Thymus (tissue), 14 donors: ENCODE data around the gene PRPF38A. TPM values are rescaled to one million over a fixed set of nuclear protein-coding genes. Genes with fewer than 3 reads are reported as not detected.

Source experiments
- DNase-seq, 9 donors: peaks; one replicate each; pipeline ENCODE4 v3.0.0-alpha.2; 2013; ENCODE audit warnings: low spot score in 9 of 9, low read depth in 6 of 9, missing footprints in 1 of 9
- H3K27ac ChIP-seq, 2 donors: one replicate each; pipeline ENCODE4 v1.5.1; 2013; ENCODE audit warnings: control low read depth in 1 of 2, low read depth in 1 of 2, low read length in 1 of 2, mild to moderate bottlenecking in 1 of 2, moderate library complexity in 1 of 2
- H3K27me3 ChIP-seq, 2 donors: one replicate each; pipeline ENCODE4 v1.5.1; 2013; ENCODE audit warnings: low read length in 1 of 2; ENCODE audit not compliant: control insufficient read depth in 2 of 2, insufficient read depth in 1 of 2
- H3K36me3 ChIP-seq, 2 donors: one replicate each; pipeline ENCODE4 v1.5.1; 2013; ENCODE audit warnings: low read length in 1 of 2, mild to moderate bottlenecking in 1 of 2, moderate library complexity in 1 of 2; ENCODE audit not compliant: control insufficient read depth in 2 of 2, insufficient read depth in 2 of 2
- H3K4me1 ChIP-seq, 2 donors: one replicate each; pipeline ENCODE4 v1.5.1; 2013; ENCODE audit warnings: low read length in 2 of 2; ENCODE audit not compliant: control insufficient read depth in 2 of 2, insufficient read depth in 2 of 2
- H3K4me3 ChIP-seq, 2 donors: one replicate each; pipeline ENCODE4 v1.5.1; 2013; ENCODE audit warnings: low read length in 2 of 2, control low read depth in 1 of 2, mild to moderate bottlenecking in 1 of 2
- H3K9me3 ChIP-seq, 2 donors: one replicate each; pipeline ENCODE4 v1.5.1; 2013; ENCODE audit warnings: low read length in 1 of 2, mild to moderate bottlenecking in 1 of 2; ENCODE audit not compliant: control insufficient read depth in 2 of 2, insufficient read depth in 1 of 2
- WGBS: extraction: QIAGEN DNeasy Blood & Tissue Kit; methylation state at CpG from one replicate; pipeline ENCODE4 v1.1.7; 2013; 5-methylcytosine and 5-hydroxymethylcytosine counted together
- long read RNA-seq, 10 donors: transcript quantifications; one replicate each; lab custom pipeline, GENCODE V29; 2026
- polyA plus RNA-seq: library from polyadenylated mRNA; stranded (reverse); fragments of 200-250 nt; gene quantifications from one replicate; pipeline ENCODE4 v1.2.3, GENCODE V29; 2013
- total RNA-seq: library from RNA; stranded (reverse); fragments of 120-200 nt; gene quantifications from one replicate; pipeline ENCODE4 v1.2.4, GENCODE V29; 2013
- donor health status: healthy.

The PRPF38A gene, protein sequence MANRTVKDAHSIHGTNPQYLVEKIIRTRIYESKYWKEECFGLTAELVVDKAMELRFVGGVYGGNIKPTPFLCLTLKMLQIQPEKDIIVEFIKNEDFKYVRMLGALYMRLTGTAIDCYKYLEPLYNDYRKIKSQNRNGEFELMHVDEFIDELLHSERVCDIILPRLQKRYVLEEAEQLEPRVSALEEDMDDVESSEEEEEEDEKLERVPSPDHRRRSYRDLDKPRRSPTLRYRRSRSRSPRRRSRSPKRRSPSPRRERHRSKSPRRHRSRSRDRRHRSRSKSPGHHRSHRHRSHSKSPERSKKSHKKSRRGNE
- total RNA-seq (39.4 TPM), polyA plus RNA-seq (25.4 TPM)
- long read RNA-seq, donor 1, full-length matches to known transcripts = 3 of 3 reads
- long read RNA-seq, donor 1, partial matches to known transcripts = 0 of 3 reads
- long read RNA-seq, donor 1, other reads (novel, unspliced or antisense) = 0 of 3 reads
- long read RNA-seq, donor 2, full-length matches to known transcripts = 32 of 268 reads
- long read RNA-seq, donor 2, partial matches to known transcripts = 203 of 268 reads
- long read RNA-seq, donor 2, other reads (novel, unspliced or antisense) = 33 of 268 reads
- long read RNA-seq, donor 3, full-length matches to known transcripts = 28 of 64 reads
- long read RNA-seq, donor 3, partial matches to known transcripts = 36 of 64 reads
- long read RNA-seq, donor 3, other reads (novel, unspliced or antisense) = 0 of 64 reads
- long read RNA-seq, donor 4, full-length matches to known transcripts = 12 of 17 reads
- long read RNA-seq, donor 4, partial matches to known transcripts = 5 of 17 reads
- long read RNA-seq, donor 4, other reads (novel, unspliced or antisense) = 0 of 17 reads
- long read RNA-seq, donor 5, full-length matches to known transcripts = 34 of 40 reads
- long read RNA-seq, donor 5, partial matches to known transcripts = 6 of 40 reads
- long read RNA-seq, donor 5, other reads (novel, unspliced or antisense) = 0 of 40 reads
- long read RNA-seq, donor 6, full-length matches to known transcripts = 20 of 36 reads
- long read RNA-seq, donor 6, partial matches to known transcripts = 16 of 36 reads
- long read RNA-seq, donor 6, other reads (novel, unspliced or antisense) = 0 of 36 reads
- long read RNA-seq, donor 7, full-length matches to known transcripts = 17 of 35 reads
- long read RNA-seq, donor 7, partial matches to known transcripts = 12 of 35 reads
- long read RNA-seq, donor 7, other reads (novel, unspliced or antisense) = 6 of 35 reads
- long read RNA-seq, donor 8, full-length matches to known transcripts = 8 of 13 reads
- long read RNA-seq, donor 8, partial matches to known transcripts = 5 of 13 reads
- long read RNA-seq, donor 8, other reads (novel, unspliced or antisense) = 0 of 13 reads
- long read RNA-seq, donor 9, full-length matches to known transcripts = 22 of 22 reads
- long read RNA-seq, donor 9, partial matches to known transcripts = 0 of 22 reads
- long read RNA-seq, donor 9, other reads (novel, unspliced or antisense) = 0 of 22 reads
- long read RNA-seq, donor 10, full-length matches to known transcripts = 21 of 26 reads
- long read RNA-seq, donor 10, partial matches to known transcripts = 0 of 26 reads
- long read RNA-seq, donor 10, other reads (novel, unspliced or antisense) = 5 of 26 reads

DNA sequence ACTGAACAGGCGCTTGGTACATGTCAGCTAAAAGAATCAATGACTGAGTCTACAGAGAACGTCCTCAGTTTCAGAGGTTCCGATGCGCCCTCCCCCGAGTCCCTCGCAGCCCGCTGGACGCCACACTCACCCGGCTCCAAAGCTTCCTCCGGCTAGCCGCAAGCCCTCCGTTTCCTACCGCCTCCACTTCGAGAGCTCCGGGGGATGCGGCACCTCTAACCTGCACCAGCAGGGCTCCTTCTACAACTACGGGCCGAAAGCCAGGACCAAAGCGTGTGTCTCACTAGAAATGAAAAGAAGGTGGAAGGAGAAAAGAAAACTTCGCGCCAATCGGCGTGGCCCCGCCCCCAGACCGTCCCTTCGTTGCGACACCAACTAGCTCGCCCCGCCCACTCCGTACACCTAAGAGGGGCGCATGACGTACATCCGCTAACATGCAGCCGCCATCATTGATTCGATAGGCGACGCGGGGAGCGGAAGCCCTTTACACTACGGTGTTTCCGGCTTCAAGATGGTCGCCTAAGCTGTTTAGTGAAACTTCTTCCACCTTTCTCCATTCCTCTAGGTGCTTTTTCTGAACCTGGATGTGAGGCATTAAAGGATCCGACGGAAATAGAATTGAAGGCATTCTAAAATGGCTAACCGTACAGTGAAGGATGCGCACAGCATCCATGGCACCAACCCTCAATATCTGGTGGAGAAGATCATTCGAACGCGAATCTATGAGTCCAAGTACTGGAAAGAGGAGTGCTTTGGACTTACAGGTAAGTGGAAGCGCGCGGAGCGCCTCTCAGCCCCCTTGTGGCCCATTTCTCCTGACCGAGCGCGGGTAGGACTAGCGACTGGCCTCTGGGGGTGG is at the start of gene PRPF38A, which contains the start of gene ORC1:
TSS of gene PRPF38A (plus strand) at position 487 of the 859 bp plus-strand sequence. CDS start at position 635, 148 bp downstream.
TSS of gene ORC1 (minus strand) at position 308 of the 859 bp plus-strand sequence. CDS start 2,200 bp downstream, outside the sequence.
- H3K4me3 ChIP-seq = peak within 1 kb of the TSS; percentile 75 to 81
- H3K36me3 ChIP-seq = peaks cover 16 to 52% of the 10 kb centered on the region in 2 donors
- peak; percentile 91 to 99 (median 97) for DNase-seq
- H3K9me3 ChIP-seq = no peaks in the 10 kb centered on the region
- H3K27me3 ChIP-seq = no peaks in the 10 kb centered on the region
- under 1% methylated on average over 57 of the region's 57 CpGs for WGBS
- H3K4me1 ChIP-seq = peaks cover 9 to 17% of the 10 kb centered on the region in 2 donors
- peak within 1 kb of the TSS; percentile 96 for H3K27ac ChIP-seq

DNA sequence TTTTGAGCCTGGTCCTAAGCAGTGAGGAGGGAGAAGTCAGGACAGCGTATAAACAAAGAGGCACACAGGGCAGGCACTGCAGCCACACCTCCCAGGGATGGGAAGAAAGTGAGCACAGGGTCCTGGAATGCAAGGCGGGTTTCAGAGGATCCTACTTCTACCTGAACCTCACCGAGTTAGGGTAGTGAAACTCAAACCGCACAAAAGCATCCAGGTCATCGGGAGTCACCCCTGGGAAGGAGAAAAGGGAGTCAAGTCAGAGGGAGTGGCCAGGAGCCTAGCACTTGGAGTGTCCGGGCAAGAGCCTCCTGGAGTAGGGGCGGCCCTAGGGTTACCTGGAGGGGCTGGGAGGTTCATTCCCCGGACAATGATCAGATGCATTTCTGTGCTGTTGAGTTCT is 49.0 kb upstream of the PRPF38A start:
- DNase-seq = no peak
- Histone ChIP-seq H3K36me3 (peaks cover 88 to 92% of the 10 kb centered on the region in 2 donors), H3K4me1 (no peaks in the 10 kb centered on the region), H3K4me3 (no peak overlapping the region), H3K9me3 (no peaks in the 10 kb centered on the region), H3K27ac (no peak overlapping the region), H3K27me3 (no peaks in the 10 kb centered on the region)
- 99% methylated on average over 8 of the region's 8 CpGs for WGBS

DNA sequence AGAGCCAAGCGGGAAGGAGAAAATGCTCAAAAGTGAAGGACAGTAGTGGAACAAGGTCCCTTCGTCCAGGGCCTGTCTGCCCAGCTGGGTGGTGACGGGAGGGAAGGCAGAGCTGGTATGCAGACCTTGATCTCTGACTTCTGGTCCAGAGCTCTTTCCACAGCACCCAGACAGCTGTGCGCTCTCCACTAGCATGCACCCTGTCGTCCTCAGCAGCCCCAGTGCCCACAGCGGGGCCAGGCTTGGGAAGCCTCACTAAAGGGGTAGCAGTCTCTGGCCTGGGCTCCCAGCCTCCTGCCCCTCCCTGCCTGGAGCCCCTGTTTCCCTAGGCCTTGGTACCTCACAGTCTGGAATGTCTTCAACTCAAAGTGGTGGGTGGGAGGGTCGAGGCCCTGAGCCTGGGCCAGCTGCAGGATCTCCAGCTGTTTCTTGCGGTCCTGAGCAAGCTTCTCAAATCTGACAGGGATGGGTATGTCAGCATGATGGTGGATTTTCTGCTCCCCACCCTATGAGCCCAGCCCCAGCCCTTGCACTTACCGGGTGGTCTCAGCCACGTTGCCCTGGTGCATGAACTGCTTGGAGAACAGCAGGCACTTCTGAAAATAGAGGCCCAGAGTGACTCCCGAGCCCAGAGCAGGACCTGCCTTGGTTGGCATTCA is 48.4 kb upstream of the PRPF38A start:
- WGBS = 98% methylated on average over 11 of the region's 11 CpGs
- H3K4me3 ChIP-seq = no peak overlapping the region
- H3K4me1 ChIP-seq = no peaks in the 10 kb centered on the region
- H3K27me3 ChIP-seq = no peaks in the 10 kb centered on the region
- peaks cover 89 to 95% of the 10 kb centered on the region in 2 donors for H3K36me3 ChIP-seq
- no peak for DNase-seq
- H3K27ac ChIP-seq = no peak overlapping the region
- no peaks in the 10 kb centered on the region for H3K9me3 ChIP-seq

DNA sequence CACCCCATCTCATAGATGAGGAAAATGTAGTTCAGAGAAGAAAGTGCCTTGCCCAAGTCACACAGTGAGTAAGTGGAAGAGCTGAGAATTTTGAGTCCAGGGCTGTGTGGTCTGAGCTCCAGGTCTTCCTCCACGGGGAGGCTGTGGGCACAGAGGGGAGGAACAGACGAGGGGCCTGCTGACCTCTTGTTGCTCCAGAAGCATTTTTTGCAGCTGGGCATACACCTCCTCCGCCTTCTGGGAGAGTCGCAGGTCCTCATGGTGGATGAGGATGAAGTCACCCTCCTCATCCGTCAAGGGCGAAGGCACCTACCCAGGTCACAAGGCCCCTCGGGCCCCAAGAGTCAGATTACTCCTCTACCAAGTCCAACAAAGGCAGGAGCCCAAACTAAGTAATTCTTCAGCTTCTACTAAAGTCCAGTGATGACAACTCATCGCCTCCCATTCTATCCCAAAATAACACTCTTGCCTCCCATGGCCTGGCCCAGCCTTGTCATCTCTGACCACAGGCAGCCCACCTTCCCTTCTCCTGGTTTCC is 47.5 kb upstream of the PRPF38A start:
- WGBS = over 99% methylated on average over 8 of the region's 8 CpGs
- no peaks in the 10 kb centered on the region for H3K9me3 ChIP-seq
- no peak for DNase-seq
- H3K36me3 ChIP-seq = peaks cover 95 to 99% of the 10 kb centered on the region in 2 donors
- H3K4me1 ChIP-seq = no peaks in the 10 kb centered on the region
- no peaks in the 10 kb centered on the region for H3K27me3 ChIP-seq
- H3K4me3 ChIP-seq = no peak overlapping the region
- no peak overlapping the region for H3K27ac ChIP-seq

DNA sequence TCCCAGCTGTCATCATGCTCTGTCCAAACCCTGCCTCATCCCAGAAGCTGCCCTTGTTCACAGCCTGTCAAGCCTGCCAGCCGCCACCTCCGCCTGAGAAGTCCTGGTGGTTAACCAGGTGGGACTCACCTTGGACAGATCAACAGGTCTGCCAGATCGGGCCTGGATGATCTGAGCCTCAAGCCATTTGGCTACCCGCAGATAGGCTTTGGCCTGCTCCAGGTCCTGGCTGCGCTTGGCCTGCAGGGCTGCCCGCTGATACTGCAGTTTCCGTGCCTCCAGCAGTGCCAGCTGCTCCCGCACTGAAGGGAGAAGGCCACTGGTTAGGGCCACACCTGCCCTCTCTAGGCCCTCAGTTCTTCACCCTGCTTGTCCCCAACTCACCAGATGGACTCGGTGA is 47.0 kb upstream of the PRPF38A start:
- H3K27me3 ChIP-seq = no peaks in the 10 kb centered on the region
- DNase-seq = no peak
- WGBS = 99% methylated on average over 9 of the region's 9 CpGs

DNA sequence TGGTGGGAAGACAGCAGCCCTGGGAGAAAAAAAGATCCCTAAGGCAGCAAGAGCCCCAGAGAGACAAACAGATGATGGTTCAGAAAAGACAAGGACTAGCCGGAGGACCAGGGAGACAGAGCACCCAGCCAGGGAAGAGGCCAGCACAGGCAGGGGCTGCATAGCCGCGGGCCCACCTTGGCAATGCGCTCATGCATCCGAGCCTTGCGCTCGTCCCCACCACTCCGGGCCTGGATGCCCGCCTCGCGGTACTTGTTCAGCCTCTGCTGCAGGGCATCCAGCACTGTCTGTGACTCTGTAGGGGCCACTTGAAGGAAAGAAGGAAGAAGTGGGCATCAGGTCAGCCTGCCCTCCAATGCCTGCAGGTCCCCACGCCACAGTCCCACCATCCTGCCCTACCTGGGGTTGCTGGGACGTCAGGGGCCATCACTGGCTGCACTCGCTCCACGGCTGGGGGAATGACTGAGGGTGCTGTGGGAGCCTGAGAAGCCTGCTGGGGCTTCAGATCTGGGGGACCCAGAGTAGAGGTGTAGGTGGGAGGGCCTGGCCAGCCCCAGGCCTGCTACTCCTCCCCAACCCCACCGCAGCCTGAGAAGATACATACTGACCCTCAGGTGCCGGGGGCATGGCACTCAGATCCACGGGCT is 45.4 kb upstream of the PRPF38A start:
- Histone ChIP-seq H3K9me3 (no peaks in the 10 kb centered on the region), H3K4me3 (no peak overlapping the region), H3K36me3 (peaks cover 87 to 93% of the 10 kb centered on the region in 2 donors), H3K27me3 (no peaks in the 10 kb centered on the region), H3K27ac (no peak overlapping the region), H3K4me1 (no peaks in the 10 kb centered on the region)
- no peak for DNase-seq
- 98% methylated on average over 18 of the region's 18 CpGs for WGBS

More for the DNA sequence above, 47.0 kb upstream of the PRPF38A start:
- Histone ChIP-seq H3K36me3 (peaks cover 99 to 100% of the 10 kb centered on the region in 2 donors), H3K4me1 (no peaks in the 10 kb centered on the region), H3K27ac (no peak overlapping the region), H3K4me3 (no peak overlapping the region), H3K9me3 (no peaks in the 10 kb centered on the region)
